GM19452 (cell line): ENCODE measurements around the gene BLOC1S1.

Source experiments
- ATAC-seq: cut with Tn5 transposase; IDR thresholded peaks from one replicate; pipeline ENCODE4 v1.9.1; 2021; ENCODE audit not compliant: unreplicated experiment

BLOC1S1 gene

DNA sequence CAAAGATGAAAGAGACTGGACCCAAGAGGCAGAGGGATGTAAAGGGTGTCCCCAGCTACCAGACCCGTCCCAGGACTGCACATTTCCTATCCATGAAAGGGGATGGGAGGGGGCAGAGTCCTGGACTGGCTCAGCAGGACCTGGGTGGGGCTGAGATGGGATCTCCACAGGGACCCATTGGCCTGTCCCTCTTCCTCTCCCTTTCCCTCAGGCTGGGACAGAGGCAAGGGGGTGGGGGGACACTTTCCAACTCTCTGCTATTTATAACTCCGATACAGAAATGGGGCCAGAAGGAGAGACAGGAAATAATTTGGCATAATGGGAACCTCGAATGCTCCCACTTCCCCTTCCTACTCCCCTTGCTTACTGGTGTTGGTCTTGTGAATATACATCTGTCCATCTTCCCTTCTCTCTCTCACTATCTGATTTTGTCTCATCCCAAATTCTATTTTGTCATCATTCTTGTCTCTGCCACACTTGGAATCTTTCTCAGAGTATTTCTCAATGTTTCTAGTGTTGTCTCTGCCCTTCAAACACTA, 7.1 kb upstream of the BLOC1S1 start:
- no peak for ATAC-seq

DNA sequence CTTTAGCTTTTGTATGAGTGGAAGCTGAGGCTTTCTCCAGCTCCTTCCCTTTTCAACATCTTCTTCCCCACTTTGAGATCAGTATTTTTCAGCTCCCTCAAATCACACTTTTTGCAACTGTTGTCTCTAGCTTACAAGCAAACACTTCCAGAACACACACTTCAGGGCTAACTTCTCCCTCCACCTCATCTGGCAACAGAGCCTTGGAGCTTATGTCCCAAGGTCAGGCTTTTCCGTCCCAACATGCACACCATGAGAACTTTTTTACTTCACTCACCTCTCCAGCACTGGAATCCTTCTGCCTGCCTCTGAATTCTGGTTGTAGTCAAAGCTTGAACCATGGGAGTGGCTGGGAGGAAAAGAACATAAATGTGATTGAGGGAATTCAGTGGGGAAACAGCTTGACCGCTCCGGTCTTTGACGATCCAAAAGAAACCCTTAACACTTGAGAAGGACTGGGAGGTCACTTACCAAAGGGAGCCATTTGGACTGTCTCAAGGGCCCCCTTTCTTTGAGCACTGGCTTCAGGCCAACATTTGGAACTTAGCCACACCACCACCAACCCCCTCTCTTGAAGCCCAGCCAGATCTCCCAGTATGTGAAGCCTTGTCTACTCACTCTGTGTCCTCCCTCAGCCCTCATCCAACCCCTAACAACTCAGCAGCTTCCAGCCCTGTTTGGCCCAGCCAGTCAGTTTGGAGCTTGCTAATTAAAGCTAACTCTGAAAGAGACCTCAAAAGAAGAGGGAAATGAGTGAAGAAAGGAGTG, 3.9 kb upstream of the BLOC1S1 start:
- no peak for ATAC-seq

DNA sequence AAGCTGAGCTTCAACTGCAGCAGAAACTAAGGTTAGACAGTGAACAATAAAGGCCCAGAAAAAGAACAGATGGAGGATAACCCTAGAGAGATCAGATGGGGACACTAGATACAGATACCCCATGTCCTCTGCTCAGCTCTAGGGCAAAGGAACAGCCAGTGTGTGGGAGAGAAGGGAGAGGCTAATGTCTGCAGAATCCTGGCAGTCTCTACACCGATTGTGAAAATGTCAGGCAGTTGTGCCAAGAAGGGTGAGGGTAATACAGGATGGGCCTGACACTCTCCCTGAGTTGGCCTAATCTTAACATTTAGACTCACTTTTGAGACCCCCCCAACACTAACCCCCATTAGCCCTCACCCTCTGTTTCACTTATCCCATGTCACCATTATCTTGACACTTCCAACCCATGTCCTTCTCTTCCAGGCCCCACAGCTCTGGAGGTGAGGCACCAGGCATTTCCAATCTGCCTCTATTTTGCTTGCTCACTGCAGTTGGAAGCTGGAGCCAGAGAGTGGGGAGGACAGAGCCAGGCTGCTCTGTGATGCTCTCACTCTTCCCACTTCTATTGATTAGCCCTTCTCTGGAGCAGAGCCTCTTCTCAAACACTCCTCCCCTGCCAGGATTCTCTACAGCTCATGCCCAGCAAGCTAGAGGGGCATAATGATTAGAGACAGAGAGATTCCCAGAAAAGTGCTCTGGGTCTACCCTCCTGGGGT, 3.0 kb upstream of the BLOC1S1 start:
- no peak for ATAC-seq

DNA sequence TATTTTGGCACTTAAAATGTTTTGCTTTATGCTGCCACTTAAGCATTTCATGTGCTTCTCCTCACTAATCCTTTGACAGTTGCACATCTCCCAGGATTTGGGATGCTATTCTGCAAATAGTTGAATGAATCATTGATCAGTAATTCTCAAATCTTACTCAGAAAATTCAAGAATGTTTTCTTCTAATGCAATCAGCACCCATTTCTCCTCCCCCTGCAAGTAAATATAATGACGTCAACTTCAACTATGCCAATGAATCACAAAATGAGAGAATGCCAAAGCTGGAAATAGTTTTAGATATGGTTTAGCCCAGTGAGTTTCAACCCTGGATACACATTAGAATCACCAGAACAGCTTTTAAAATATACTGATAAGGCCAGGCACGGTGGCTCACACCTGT, 2.1 kb upstream of the BLOC1S1 start:
- no peak for ATAC-seq

DNA sequence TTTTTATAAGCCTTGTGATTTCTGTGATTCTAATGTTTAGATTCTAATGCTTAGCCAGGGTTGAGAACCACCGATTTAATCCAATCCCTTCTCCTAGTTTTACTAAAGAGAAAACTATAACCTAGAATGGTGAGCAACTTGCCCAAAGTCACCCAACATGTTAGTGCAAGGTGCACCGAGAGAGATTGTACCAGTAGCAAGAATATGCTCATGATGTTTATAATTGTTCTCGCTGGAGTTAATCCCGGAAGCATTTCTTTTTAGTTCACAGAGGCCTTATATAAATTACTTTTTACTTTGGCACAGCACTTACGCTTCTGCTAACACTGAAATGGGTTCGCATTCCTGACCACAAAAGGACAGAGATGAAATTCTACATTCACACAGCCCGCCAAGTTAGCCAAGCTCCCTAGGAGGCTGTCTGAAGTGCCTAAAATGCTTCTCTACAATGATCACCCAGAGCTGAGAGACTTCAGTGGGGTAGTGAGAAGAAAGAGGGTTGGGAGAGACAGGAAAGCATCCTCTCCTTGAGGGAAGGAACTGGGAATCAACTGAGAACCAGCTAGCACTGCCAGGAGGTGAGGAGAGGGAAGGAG, 579 bp upstream of the BLOC1S1 start:
- ATAC-seq = no peak

DNA sequence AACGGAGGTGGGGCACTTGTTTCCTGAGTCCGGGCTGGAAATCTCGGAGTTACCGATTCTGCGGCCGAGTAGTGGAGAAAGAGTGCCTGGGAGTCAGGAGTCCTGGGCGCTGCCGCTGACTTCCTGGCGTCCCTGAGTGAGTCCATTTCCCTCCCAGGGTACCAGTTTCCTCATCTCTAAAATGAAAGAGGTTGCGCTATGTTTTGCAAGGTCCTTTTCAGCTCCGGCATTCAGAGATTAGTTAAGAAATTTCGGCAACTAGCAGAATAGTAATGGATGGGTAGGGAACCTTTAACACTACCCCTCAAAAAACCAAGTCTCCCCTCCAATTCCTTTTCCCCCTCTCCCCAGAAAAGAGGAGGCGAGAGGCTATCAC, 724 bp downstream of the BLOC1S1 start:
- no peak for ATAC-seq

DNA sequence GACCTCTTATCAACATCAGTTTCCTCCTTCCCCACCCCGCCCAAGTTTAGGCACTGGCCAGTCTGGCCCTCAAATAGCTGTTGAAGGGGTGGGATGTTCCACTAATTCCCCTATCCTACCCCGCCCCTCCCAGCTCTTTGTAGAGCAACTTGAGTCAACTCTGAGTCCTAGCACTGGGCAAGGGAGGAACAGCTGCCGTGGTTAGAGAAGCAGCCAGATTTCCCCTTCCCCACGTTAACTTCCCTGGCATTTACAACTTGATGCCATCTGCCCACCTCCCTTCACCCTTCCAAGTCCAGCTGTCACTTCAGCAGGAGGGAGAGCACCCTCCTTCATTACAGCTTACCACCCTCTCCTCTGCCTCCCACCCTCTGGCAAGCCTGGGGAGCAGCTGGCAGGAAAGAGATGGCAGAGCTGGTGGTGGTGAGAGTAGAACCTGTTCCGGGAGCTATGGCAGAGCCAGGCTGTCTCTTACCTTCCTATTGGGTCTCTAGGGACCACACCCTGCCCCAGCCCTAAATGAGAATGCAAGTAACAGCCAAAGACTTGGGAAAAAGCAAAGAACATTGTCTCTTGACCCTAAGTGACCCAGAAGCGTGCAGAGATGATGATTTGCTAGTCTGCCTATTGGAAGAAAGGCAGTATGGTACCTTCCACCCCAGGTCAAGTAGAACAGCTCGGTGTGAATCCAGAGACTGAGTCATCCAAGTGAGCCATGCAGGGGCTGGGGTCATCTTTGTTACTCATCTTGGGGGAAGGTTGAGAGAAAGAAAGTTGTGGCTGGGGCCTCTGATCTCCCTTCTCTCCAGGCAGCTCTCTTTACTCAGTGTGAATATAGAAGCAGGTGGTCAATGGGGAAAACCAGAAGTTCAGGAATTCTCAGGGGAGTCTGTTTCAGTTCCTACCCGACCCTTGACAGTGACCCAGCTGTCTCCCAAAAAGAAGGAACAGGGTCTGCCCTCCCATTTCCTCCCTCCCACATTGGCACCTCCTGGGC, 1.5 kb downstream of the BLOC1S1 start:
- ATAC-seq = no peak

DNA sequence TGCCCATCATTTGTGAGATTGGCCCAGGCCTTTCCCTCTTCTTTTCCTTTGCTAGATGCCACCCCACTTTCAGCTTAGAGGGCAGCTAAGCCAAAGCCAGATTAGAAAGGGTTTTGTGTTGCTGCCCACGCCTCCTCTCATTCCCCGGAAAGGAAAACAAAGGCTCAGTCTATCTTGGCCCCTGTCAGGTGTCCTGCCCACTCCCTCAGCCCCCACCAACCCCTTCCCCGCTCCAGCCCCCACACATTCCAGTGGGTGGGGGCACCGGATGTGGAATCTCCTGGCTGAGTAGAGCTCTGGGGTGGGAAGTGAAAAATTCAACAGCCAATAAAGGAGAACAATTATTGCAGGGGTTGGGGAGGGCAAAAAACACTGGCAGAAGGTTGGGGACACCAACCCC, 2.2 kb downstream of the BLOC1S1 start:
- ATAC-seq = no peak

DNA sequence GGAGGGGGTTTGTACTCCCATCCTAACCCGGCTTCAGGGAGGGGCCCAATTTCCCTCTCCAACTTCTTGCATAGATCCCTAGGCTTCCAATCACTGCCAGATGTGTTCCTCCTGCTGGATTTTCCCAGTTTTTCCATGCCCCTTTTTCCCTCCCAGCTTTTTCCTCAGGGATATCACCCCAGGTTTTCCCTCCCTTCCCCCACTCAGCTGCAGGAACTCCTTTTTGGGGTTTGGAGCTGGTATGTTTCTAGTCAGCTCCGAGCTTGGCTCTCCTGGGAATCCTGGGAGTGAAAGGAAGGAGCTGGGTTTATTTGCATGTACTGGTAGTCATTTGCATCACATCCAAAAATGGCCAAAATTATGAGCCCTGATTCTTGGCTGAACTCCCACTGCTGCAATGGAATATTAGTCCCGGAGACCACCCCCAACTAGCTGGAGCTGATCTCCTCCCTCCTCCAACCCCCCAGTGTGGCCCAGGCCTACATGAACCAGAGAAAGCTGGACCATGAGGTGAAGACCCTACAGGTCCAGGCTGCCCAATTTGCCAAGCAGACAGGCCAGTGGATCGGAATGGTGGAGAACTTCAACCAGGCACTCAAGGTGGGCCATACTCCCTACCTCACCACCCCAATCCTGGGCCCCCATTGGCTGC, 2.9 kb downstream of the BLOC1S1 start:
- no peak for ATAC-seq

DNA sequence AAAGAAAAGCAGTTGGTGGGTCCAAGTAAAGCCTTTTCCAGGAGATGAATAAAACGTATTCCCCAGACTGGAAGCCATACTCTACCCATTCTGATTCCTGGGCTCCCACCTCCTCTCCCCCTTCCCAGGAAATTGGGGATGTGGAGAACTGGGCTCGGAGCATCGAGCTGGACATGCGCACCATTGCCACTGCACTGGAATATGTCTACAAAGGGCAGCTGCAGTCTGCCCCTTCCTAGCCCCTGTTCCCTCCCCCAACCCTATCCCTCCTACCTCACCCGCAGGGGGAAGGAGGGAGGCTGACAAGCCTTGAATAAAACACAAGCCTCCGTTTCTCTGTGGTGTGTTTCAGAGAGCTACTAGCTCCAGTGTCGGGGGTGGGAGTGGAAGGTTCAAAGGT, 3.5 kb downstream of the BLOC1S1 start:
- no peak for ATAC-seq

DNA sequence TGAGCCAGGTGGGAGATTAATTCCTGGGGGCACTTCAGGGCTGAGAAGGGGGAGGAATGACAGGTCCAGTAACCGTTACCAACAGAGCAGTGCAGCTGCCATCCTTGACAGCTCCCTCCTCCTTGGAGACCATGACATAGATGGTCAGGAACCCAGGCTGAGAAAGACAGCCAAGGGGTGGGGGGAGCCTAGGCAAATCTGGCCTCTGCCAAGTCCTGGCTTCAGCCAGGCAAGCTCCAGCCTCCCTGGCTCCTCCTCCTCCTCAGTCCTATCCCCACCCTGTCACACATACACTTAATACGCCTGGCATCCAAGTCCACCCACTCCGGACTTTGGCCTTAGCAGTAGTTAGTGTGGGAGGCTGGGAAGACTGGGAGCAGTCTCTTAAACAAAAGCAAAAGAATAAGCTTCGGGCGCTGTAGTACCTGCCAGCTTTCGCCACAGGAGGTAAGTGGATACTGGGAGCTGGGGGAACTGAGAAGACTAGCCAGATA, 4.3 kb downstream of the BLOC1S1 start, which contains the start of gene RDH5:
TSS of gene RDH5 (plus strand) at position 323 of the 494 bp plus-strand sequence. CDS start 792 bp downstream, outside the sequence.
- no peak for ATAC-seq

DNA sequence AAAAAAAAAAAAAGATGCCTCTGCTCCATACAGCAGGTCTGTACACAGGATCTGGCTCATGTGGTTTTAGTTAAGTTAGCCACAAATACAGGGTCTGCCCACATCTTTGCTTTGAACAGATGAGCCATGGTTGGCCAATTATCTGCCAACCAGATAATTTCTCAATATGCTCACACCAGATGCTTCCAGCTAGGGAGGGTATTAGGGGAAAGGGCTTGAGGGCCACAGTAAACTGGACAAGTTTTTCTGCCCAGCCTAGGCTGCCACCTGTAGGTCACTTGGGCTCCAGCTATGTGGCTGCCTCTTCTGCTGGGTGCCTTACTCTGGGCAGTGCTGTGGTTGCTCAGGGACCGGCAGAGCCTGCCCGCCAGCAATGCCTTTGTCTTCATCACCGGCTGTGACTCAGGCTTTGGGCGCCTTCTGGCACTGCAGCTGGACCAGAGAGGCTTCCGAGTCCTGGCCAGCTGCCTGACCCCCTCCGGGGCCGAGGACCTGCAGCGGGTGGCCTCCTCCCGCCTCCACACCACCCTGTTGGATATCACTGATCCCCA, 5.1 kb downstream of the BLOC1S1 start:
- ATAC-seq = no peak

DNA sequence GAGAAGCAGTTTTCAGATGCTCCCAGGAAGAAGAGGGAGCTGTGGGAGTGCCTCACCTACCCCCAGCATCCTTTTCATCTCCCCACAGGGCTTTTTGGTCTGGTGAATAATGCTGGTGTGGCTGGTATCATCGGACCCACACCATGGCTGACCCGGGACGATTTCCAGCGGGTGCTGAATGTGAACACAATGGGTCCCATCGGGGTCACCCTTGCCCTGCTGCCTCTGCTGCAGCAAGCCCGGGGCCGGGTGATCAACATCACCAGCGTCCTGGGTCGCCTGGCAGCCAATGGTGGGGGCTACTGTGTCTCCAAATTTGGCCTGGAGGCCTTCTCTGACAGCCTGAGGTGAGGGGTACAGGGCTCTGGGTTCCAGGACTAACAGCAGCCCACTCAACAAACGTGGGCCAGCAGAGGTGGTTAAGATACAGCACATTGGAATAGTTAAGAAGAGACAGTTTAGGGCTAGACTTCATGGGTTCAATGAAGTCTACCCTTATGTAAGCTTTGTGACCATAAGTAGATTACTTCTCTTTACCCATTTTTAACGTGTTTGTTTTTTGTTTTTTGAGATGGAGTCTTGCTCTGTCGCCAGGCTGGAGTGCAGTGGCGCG, 5.9 kb downstream of the BLOC1S1 start:
- no peak for ATAC-seq

DNA sequence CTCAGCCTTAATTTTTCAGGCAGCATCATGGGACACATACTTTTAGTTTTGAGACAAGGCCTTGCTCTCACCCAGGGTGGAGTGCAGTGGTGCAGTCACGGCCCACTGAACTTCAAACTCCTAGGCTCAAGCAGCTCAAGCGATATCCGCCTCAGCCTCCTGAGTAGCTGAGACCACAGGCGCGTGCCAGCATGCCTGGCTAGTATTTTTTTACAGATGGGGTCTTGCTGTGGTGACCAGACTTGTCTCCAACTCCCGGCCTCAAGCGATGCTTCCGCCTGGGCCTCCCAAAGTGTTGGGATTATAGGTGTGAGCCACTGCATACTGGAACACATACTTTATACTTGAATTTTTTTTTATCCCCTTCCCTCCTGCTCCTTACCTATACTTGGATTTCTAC, 7.1 kb downstream of the BLOC1S1 start:
- no peak for ATAC-seq

DNA sequence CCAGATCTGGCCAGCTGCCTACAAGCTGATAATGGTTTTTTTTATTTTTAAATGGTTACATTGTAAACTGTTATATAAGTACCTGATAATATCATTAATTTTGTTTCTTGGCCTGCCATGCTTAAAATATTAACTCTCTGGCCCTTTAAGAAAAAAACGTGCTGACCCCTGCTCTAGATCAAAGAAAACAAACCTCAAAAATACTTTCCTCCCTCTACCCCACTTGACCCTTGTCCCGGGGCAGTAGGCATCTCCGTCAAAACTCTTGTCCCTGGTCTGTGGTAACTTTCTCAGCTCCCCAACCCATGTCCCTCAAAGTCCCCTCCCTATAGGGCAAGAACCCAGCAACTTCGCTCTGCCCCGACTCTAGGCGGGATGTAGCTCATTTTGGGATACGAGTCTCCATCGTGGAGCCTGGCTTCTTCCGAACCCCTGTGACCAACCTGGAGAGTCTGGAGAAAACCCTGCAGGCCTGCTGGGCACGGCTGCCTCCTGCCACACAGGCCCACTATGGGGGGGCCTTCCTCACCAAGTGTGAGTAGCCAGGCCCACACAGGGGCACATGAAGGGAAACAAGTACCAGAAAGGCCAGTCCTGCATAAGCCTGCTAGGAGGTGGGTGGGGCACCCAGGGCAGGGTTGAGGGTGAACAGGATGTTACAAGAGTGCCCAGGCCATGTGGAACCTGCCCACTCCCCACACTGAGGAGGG, 7.8 kb downstream of the BLOC1S1 start:
- no peak for ATAC-seq

DNA sequence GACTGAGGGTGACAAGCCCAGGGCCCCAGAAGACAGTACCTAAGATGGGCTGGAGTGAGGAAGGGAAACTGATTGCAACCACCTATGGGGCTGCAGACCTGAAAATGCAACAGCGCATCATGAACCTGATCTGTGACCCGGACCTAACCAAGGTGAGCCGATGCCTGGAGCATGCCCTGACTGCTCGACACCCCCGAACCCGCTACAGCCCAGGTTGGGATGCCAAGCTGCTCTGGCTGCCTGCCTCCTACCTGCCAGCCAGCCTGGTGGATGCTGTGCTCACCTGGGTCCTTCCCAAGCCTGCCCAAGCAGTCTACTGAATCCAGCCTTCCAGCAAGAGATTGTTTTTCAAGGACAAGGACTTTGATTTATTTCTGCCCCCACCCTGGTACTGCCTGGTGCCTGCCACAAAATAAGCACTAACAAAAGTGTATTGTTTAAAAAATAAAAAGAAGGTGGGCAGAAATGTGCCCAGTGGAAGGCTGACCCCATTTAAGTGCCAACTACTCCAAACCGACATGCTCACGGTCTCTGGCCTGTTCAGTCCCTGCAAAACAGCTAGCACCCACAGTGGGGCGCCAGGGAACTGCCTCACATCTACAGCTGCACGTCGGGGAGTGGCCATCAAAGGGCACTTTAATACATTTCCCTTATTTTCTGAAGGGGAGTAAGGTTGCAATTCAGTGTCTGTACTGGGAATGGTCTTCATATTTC, 8.5 kb downstream of the BLOC1S1 start:
- no peak for ATAC-seq

DNA sequence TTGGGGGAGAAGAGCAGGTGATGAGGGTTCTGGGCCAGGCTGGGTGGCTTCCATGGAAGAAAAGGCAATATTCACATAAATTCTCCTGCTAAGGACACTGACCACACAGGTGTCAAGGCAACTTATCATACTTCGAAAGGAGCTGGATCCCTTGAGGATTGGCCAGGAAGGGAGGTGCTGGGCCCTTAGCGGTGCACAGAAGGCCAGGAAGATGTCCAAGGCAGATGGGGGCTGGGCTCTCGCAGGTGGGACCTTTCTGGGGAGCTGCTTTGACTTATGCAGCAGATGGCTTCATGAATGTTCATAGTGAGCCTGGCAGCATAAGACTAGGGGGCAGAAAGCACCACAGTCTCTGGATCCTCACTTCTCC, 9.1 kb downstream of the BLOC1S1 start:
- no peak for ATAC-seq

DNA sequence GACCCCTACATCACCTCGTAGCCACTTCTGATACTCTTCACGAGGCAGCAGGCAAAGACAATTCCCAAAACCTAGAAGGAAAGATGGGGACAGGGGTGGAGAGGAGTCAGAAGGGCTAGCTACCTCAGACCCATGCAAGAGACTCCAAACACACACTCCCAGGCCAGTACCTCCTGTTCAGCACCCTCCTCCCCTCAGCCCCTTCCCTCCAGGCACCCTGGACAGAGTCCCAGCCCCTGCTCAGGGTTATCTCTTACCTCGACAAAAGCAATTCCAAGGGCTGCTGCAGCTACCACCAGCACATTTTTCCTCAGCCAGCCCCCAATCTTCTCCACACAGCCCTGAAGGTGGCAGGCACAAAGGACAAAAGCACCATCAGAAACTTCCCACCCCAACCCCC, 9.7 kb downstream of the BLOC1S1 start:
- no peak for ATAC-seq
